GM12872 (cell line): ENCODE measurements around the gene RCAN2.

ENCODE experiments used
- TF ChIP-seq, protein P1 (sequence below): IDR thresholded peaks from 3 replicates; pipeline ENCODE4 v1.5.1; 2011; ENCODE audit warnings: low read depth, mild to moderate bottlenecking, low read length, moderate library complexity; ENCODE audit not compliant: insufficient read depth

The RCAN2 gene

DNA sequence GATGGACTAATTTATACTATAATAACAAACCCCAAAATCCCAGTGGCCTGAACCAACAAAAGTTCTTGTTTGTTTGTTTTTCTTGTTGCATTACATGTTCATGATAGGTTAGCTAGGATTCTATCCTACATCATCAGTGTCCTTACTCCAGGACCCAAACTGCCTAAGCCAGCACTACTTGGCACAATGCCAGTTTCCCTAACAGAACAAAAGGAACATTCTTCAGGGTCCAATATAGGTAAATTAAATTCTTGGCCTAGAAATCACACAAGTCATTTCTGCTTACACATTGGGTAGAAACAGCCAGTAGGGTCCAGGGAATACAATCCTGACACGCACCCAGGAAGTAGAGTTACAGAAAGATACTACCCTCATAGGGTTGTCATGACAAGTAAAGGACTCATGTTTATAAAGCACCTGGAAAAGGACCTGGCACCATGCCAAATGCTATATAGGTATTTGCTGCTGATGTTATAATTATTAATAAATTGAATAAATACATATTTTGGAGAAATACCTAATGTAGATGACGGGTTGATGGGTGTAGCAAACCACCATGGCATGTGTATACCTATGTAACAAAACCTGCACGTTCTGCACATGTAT lies 38.8 kb downstream of the RCAN2 start:
- TF ChIP-seq, protein P1, sequence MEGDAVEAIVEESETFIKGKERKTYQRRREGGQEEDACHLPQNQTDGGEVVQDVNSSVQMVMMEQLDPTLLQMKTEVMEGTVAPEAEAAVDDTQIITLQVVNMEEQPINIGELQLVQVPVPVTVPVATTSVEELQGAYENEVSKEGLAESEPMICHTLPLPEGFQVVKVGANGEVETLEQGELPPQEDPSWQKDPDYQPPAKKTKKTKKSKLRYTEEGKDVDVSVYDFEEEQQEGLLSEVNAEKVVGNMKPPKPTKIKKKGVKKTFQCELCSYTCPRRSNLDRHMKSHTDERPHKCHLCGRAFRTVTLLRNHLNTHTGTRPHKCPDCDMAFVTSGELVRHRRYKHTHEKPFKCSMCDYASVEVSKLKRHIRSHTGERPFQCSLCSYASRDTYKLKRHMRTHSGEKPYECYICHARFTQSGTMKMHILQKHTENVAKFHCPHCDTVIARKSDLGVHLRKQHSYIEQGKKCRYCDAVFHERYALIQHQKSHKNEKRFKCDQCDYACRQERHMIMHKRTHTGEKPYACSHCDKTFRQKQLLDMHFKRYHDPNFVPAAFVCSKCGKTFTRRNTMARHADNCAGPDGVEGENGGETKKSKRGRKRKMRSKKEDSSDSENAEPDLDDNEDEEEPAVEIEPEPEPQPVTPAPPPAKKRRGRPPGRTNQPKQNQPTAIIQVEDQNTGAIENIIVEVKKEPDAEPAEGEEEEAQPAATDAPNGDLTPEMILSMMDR = no peak

DNA sequence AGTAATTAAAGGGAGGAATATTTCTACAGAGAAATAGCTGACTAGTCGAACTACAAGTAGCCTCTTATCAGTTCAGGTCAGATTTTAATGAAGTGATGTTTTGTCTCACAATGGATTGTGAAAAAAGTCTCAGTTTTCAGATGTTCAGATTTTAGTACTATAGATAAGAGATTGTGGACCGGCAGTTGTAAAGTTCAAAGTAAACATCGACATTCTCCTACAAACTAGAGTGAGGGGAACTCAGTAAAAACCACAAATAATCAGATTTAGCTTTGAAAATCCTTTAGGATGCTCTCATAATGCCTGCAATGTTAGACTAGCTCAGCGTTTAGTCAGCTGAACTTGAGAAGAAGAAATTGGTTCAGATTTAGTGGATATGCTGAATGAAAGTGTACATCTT lies 39.9 kb downstream of the RCAN2 start:
- TF ChIP-seq, protein P1 = no peak

DNA sequence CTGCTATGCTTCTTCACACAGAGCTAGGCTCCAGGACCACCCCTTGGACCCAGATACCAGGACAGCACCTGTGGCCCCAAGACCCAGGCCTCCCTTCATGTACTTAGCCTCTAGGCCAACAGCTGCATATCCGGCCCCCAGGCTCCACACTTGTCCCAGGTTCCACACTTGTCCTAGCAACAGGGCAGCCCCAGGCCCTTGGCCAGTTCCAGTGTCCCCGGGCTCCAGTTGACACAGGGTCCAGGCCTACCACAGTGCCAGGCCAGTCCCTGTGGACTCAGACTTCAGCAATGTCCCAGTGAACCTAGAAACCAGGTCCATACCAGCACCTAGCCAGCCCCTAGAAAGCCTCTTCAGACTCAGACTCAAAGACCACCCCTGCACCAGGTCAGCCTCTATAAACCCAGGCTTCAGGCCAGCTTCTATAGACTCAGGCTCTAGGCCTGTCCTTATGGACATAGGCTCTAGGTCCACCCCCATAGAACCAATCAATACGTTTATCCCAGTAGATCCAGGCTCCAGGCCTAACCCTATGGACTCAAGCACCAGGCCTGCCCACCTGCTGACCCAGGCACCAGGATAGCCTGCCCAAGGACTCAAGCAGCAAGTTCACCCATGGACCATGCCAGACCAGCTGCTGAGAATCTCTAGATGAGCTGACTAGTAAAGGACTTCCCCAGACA lies 46.3 kb downstream of the RCAN2 start:
- TF ChIP-seq, protein P1 = no peak

DNA sequence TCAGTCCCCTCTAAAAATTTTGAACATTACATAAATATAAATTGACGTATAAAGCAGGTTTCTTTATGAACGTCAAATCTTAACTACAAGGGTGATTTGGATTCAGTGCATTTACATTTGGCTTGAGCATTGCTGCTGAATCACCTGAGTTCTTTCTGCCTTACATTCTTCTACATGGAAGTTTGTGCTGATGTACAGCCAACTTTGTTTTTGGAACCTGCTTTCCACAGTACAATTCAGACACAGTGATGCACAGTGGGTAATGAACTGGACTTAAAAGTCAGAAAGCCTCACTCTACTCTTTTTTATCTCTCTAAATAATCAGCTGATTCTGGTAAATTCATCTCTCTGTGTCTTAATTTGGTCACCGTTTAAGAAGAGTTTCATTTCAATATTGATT lies 47.6 kb downstream of the RCAN2 start:
- TF ChIP-seq, protein P1 = no peak

DNA sequence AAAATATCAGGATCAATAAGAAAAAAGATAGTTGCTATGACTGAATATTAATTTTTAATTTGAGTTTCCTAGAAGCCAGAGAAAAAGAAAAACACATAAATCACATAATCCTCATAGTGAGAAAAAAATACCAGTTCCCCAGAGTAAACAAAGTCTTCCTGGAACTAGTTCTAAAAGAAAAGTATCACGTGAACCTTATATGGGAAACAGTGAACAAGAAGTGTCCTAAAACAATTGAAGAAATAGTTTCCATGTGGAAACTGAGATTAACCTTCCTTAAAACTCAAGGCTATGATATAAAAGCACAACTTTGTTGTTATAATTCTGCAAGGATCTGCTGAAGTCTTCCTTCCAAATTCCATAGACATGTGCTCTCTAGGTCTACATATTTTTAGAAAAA lies 50.6 kb downstream of the RCAN2 start:
- TF ChIP-seq, protein P1 = no peak

DNA sequence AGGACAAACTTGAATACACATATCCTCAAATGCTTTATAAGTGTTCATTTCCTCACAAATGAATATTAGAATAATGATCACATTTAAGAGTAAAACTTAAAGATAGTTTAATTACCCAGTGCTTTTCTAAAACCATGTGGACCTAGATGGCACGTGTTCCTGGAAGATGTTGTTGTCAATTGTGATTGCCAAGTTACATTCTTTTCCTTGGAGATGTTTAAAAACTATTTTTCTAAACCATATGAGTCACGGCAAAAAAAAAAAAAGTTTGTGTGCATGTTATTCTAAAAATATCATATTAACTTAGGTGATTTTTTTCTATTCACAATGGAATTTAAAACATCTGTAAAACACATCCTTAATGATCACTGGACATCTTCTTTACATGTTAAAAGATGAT lies 51.1 kb downstream of the RCAN2 start:
- TF ChIP-seq, protein P1 = no peak

DNA sequence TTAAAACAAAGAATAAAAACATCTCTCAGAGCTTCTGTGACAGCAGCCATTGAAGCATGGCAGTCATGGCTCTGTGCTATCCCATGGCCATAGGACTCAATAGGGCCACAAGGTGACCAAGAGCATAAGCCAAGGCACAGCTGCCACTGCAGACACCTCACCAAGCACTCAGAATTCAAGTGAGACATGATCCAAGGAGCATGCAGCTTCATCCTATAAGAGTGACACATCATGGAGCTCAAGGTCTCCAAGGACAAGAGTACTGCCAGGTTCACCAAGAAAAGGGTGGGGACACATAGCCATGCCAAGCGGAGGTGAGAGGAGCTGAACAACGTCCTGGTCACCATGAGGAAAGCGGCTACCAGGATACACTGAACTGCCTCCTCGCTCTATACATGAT lies 53.0 kb downstream of the RCAN2 start:
- TF ChIP-seq, protein P1 = no peak
